ENCODE measurements around the gene HOXA6.

Gene HOXA6

DNA sequence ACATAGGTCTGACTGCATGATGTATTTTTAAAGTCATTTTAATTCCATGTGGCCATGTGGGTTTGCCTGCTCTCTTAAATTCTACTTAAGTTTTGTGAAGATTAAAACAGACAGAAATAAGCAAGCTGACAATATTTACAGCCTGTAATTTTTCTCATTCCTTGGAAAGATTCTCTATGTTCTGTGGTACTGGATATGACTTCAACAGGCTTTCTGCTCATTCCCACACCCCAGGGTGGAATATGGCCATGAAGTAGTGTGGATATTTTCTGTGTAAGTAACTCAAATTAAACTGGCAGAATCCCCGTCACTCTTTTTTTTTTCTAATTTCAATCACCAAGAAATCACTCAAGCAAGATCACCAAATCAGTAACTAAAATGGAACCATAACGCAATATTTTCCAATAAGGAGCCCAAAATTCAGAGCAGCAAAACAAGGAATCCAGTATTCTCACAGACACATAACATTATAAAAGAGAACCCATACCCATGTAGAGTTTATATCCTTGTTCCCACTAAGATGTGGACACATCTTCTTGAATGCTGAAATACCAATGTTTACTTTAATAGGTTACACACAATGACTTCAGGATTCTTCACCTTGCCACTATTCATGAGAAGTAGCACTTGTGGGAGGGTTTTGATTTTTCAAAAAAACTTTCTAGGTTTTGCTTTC, 9.8 kb downstream of the HOXA6 start:
- TF ChIP-seq, protein P1, sequence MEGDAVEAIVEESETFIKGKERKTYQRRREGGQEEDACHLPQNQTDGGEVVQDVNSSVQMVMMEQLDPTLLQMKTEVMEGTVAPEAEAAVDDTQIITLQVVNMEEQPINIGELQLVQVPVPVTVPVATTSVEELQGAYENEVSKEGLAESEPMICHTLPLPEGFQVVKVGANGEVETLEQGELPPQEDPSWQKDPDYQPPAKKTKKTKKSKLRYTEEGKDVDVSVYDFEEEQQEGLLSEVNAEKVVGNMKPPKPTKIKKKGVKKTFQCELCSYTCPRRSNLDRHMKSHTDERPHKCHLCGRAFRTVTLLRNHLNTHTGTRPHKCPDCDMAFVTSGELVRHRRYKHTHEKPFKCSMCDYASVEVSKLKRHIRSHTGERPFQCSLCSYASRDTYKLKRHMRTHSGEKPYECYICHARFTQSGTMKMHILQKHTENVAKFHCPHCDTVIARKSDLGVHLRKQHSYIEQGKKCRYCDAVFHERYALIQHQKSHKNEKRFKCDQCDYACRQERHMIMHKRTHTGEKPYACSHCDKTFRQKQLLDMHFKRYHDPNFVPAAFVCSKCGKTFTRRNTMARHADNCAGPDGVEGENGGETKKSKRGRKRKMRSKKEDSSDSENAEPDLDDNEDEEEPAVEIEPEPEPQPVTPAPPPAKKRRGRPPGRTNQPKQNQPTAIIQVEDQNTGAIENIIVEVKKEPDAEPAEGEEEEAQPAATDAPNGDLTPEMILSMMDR (IDR thresholded peaks at IDR 0.05; ENCODE audit: low read depth, low read length, missing control alignments) = no peak
- no peak for DNase-seq (ENCODE audit: low read depth)
- no peak overlapping the region for H3K4me3 ChIP-seq (ENCODE audit: low read depth, low read length)

DNA sequence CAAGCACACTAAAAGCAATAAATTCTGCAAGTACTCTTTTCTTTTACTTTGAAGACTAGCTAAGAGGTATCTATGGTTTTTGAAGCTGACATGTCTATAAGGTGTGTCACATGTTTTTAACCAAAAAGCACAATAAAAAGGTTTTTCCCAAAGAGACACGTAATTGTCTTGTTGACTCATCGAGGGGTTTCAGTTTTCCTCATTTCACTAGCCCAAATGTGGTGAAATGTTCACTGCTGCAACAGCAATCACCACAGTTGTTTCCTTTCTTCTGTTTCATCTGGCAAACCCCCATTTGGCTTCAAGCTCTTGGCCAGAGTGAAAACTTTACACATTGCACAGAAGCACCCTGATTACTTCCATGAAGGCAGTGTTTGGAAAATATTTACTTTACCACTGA, 13.2 kb downstream of the HOXA6 start:
- no peak overlapping the region for H3K4me3 ChIP-seq (ENCODE audit: low read depth, low read length)
- TF ChIP-seq, protein P1 (IDR thresholded peaks at IDR 0.05; ENCODE audit: low read depth, low read length, missing control alignments) = no peak
- no peak for DNase-seq (ENCODE audit: low read depth)

GRCh38 chr7:27133409-27134231, 14.0 kb downstream of the HOXA6 start:
- H3K4me3 ChIP-seq (ENCODE audit: low read depth, low read length) = no peak overlapping the region
- TF ChIP-seq, protein P1 (IDR thresholded peaks at IDR 0.05; ENCODE audit: low read depth, low read length, missing control alignments) = no peak
- no peak for DNase-seq (ENCODE audit: low read depth)

GRCh38 chr7:27132978-27133377, 14.6 kb downstream of the HOXA6 start:
- no peak for DNase-seq (ENCODE audit: low read depth)
- H3K4me3 ChIP-seq (ENCODE audit: low read depth, low read length) = no peak overlapping the region
- TF ChIP-seq, protein P1 (IDR thresholded peaks at IDR 0.05; ENCODE audit: low read depth, low read length, missing control alignments) = no peak

- no peak for DNase-seq (ENCODE audit: low read depth)
- H3K4me3 ChIP-seq (ENCODE audit: low read depth, low read length) = no peak overlapping the region
- TF ChIP-seq, protein P1 (IDR thresholded peaks at IDR 0.05; ENCODE audit: low read depth, low read length, missing control alignments) = no peak
Measured at GRCh38 chr7:27132214-27132613, 15.4 kb downstream of the HOXA6 start.

GRCh38 chr7:27131390-27131819, 16.2 kb downstream of the HOXA6 start:
- TF ChIP-seq, protein P1 (IDR thresholded peaks at IDR 0.05; ENCODE audit: low read depth, low read length, missing control alignments) = no peak
- H3K4me3 ChIP-seq (ENCODE audit: low read depth, low read length) = peak overlapping the region; percentile 50
- DNase-seq (ENCODE audit: low read depth) = no peak

Measured in GM12864 (cell line).